Measurements from ENCODE around the gene COMT. TPM values are rescaled to one million over a fixed set of nuclear protein-coding genes. Genes with fewer than 3 reads are reported as not detected.

The COMT gene
- total and polyA plus RNA-seq, 7 donors = 63.6 to 146 (median 117) TPM

DNA sequence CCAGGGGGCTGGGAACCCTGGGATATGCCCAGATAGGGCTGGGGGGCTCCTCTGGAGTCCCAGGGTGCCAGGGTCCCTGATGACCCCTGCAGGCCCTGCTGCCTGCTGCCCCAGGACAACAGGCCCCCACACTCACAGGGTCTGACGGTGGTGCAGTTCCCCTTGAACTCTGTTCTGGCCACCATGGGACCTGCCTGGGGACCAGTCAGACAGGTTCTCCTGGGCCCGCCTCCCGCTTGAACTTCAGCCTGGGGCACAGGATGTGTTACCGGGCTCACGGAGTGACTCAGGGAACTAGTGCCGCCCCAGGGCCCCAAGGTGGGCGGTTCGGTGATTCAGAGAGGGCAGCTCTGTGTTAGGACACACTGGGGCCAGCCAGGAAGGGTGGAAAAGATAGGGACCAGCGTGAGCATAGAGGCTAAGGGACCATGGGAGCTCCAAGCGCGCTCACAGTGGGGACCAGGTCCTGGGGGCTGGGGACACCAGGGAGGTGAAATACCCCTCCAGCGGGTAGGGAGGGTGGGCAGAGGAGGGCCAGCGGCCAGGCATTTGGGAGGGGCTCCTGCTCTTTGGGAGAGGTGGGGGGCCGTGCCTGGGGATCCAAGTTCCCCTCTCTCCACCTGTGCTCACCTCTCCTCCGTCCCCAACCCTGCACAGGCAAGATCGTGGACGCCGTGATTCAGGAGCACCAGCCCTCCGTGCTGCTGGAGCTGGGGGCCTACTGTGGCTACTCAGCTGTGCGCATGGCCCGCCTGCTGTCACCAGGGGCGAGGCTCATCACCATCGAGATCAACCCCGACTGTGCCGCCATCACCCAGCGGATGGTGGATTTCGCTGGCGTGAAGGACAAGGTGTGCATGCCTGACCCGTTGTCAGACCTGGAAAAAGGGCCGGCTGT is 21.6 kb downstream of the COMT start:
- ATAC-seq (no peak), DNase-seq (peak; percentile 27 to 46)
- TF ChIP-seq, protein P1, sequence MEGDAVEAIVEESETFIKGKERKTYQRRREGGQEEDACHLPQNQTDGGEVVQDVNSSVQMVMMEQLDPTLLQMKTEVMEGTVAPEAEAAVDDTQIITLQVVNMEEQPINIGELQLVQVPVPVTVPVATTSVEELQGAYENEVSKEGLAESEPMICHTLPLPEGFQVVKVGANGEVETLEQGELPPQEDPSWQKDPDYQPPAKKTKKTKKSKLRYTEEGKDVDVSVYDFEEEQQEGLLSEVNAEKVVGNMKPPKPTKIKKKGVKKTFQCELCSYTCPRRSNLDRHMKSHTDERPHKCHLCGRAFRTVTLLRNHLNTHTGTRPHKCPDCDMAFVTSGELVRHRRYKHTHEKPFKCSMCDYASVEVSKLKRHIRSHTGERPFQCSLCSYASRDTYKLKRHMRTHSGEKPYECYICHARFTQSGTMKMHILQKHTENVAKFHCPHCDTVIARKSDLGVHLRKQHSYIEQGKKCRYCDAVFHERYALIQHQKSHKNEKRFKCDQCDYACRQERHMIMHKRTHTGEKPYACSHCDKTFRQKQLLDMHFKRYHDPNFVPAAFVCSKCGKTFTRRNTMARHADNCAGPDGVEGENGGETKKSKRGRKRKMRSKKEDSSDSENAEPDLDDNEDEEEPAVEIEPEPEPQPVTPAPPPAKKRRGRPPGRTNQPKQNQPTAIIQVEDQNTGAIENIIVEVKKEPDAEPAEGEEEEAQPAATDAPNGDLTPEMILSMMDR (IDR thresholded peaks at IDR 0.05) = no peak
- no peak overlapping the region for H3K27ac ChIP-seq
- peaks cover 0 to 51% of the 10 kb centered on the region in 2 donors for H3K36me3 ChIP-seq (ENCODE audit: insufficient read depth in 1 of 2, low read depth in 1 of 2)
- peaks cover 24% of the 10 kb centered on the region for H3K4me1 ChIP-seq
- 79 to 85% (median 83%) methylated on average over 30 of the region's 30 CpGs for WGBS, 3 donors
- intact Hi-C loops (cut with DNase I) = no loop called here
- H3K9me3 ChIP-seq = no peaks in the 10 kb centered on the region
- H3K4me3 ChIP-seq = no peak overlapping the region
- no peaks in the 10 kb centered on the region for H3K27me3 ChIP-seq (ENCODE audit: insufficient read depth in 3 of 3, low read length in 2 of 3)

DNA sequence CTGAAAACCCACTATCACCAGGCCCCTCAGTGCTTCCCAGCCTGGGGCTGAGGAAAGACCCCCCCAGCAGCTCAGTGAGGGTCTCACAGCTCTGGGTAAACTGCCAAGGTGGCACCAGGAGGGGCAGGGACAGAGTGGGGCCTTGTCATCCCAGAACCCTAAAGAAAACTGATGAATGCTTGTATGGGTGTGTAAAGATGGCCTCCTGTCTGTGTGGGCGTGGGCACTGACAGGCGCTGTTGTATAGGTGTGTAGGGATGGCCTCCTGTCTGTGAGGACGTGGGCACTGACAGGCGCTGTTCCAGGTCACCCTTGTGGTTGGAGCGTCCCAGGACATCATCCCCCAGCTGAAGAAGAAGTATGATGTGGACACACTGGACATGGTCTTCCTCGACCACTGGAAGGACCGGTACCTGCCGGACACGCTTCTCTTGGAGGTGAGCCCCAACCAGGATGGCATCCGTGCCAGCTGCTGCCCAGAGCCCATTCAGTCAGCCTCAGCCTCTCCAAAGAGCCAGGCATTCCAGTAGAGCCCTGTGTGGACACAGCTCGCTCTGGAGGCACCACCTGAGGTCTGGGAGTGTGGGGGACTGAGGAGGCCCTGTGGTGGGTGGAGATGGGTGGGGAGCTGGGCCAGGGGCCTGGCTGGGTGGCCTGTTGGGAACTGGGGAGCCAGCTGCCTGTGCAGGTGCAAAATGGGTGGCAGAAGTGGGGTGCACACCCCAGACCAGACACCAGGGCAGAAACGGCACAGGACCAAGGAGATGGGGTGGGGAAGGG is 22.5 kb downstream of the COMT start:
- intact Hi-C loops (cut with DNase I) = no loop called here
- Histone ChIP-seq H3K36me3 (ENCODE audit: insufficient read depth in 1 of 2, low read depth in 1 of 2) (peaks cover 0 to 60% of the 10 kb centered on the region in 2 donors), H3K9me3 (no peaks in the 10 kb centered on the region), H3K4me3 (no peak overlapping the region), H3K4me1 (peaks cover 24% of the 10 kb centered on the region), H3K27ac (no peak overlapping the region), H3K27me3 (ENCODE audit: insufficient read depth in 3 of 3, low read length in 2 of 3) (no peaks in the 10 kb centered on the region)
- DNase-seq (peak in 1 of 2 donors; percentile 41), ATAC-seq (no peak)
- TF ChIP-seq, protein P1 (IDR thresholded peaks at IDR 0.05) = no peak
- WGBS, 3 donors = 81 to 91% (median 85%) methylated on average over 12 of the region's 12 CpGs

DNA sequence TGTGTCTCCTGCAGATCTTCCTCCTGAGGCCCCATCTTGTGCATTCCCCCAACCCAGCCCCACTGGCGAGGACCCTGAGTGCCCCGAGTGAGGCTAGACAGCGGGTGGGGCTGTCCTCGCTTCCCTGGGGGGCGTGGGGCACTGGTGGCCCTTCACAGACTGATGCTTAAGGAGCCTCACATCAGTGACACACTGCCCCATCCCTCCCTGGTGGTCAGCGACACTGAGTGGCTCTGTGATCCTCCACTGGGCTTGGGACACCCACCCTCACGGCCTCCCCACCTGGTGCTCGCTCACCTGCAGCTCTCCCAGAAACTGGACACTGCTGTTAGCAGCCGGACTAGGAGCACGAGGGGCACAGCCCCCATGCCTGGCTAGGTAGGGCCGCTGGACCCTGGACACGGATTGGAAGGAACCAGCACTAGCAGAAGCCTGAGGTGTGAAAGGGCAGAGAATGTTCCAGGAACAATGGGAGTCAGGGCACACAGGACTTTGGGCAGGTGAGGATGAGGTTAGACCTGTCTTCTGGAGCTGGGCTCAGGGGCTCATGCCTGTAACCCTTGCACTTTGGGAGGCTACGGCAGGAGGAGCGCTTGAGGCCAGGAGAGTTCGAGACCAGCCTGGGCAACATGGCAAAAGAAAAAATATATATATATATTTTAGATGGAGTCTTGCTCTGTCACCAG is 23.3 kb downstream of the COMT start:
- Histone ChIP-seq H3K36me3 (ENCODE audit: insufficient read depth in 1 of 2, low read depth in 1 of 2) (peaks cover 0 to 68% of the 10 kb centered on the region in 2 donors), H3K27ac (no peak overlapping the region), H3K9me3 (no peaks in the 10 kb centered on the region), H3K4me3 (no peak overlapping the region), H3K4me1 (peaks cover 24% of the 10 kb centered on the region), H3K27me3 (ENCODE audit: insufficient read depth in 3 of 3, low read length in 2 of 3) (no peaks in the 10 kb centered on the region)
- no peak for DNase-seq
- no peak for ATAC-seq
- intact Hi-C loops (cut with DNase I) = no loop called here
- WGBS, 3 donors = 90 to 93% (median 90%) methylated on average over 15 of the region's 15 CpGs
- TF ChIP-seq, protein P1 (IDR thresholded peaks at IDR 0.05) = no peak

DNA sequence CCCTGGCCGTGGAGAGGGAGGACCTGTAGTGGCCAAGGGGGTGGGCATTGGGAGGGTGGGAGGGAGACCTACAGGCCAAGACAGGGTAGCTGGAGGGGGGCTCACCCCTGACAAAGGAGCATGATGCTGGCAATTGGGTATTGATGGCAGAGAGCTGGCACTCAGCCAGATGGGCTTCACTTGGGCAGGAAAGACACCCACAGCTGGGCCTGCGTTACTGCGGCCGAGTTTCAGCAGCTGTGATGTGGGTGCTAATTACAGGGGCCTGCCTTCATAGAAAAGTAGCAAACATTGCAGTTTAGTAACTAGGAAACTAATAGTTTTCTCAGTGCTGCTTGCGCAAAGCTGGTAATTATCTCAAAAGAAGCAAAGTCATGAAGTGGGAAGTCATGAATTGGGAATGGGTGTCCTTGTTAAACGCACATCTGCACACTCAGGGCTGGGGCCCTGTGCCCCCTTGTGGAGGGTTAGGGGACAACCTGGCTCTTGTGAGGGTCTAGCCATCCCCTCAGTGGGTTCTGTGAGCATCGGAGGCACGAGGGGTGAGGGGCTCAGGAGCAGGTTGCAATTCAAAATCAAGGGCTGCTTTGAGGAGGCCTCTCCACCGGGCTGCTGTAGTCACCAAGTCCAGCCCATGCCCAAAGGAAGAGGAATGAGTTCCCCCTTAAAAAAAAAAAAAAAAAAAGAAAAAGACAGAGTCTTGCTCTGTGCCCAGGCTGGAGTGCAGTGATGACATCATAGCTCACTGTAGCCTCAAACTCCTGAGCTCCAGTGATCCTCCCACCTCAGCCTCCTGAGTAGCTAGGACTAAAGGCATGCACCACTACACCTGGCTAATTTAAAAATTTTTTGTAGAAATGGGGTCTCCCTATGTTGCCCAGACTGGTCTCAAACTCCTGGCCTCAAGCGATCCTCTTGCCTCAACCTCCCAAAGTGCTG is 24.5 kb downstream of the COMT start:
- Histone ChIP-seq H3K4me1 (peaks cover 16% of the 10 kb centered on the region), H3K4me3 (no peak overlapping the region), H3K27ac (no peak overlapping the region), H3K27me3 (ENCODE audit: insufficient read depth in 3 of 3, low read length in 2 of 3) (no peaks in the 10 kb centered on the region), H3K36me3 (ENCODE audit: insufficient read depth in 1 of 2, low read depth in 1 of 2) (peaks cover 0 to 78% of the 10 kb centered on the region in 2 donors), H3K9me3 (no peaks in the 10 kb centered on the region)
- ATAC-seq = no peak
- 65 to 79% (median 65%) methylated on average over 10 of the region's 10 CpGs for WGBS, 3 donors
- TF ChIP-seq, protein P1 (IDR thresholded peaks at IDR 0.05) = no peak
- intact Hi-C loops (cut with DNase I) = no loop called here
- DNase-seq = no peak
